Lower leg skin (tissue), 4 donors: ENCODE results near the gene ABCC9. TPM values are rescaled to one million over a fixed set of nuclear protein-coding genes. Genes with fewer than 3 reads are reported as not detected.

Experiments
- DNase-seq, 2 donors: peaks; one replicate each; pipeline ENCODE4 v3.0.0-alpha.2; 2019; ENCODE audit warnings: low spot score in 2 of 2
- H3K4me3 ChIP-seq: fragments of 200-600 bp; sonication (generic); 2 replicates; pipeline ENCODE4 v1.5.1; 2017; ENCODE audit warnings: mild to moderate bottlenecking, low read depth; ENCODE audit not compliant: poor library complexity, severe bottlenecking
- POLR2A ChIP-seq, 2 donors: fragments of 450-650 bp; IDR thresholded peaks; one replicate each; pipeline ENCODE4 v1.6.1; 2016 to 2017; ENCODE audit warnings: antibody characterized with exemption in 2 of 2, mild to moderate bottlenecking in 1 of 2, moderate library complexity in 1 of 2
- WGBS, 2 donors: methylation state at CpG; one replicate each; pipeline ENCODE4 v1.1.5; 2018; 5-methylcytosine and 5-hydroxymethylcytosine counted together
- intact Hi-C: fragments of 100-400 bp; cut with DNase I; formaldehyde crosslinking; loops from one replicate; pipeline ENCODE4 v1.15.0; 2023; ENCODE audit warnings: low total_unique reads
- total RNA-seq, 4 donors: library from RNA; depleted of rRNA; stranded (reverse); fragments of >200 nt; gene quantifications; one replicate each; pipeline ENCODE4 v1.1.0, GENCODE V29; 2016
- TF ChIP-seq, protein P1 (sequence below), 3 donors: fragments of 450-650 bp; IDR thresholded peaks; one replicate each; pipeline ENCODE4 v1.5.1; 2016; ENCODE audit warnings: antibody characterized with exemption in 3 of 3, mild to moderate bottlenecking in 3 of 3, moderate library complexity in 2 of 3

Gene ABCC9
- total RNA-seq, result 10 to 100 TPM in 1 of 4 donors, 1 to 10 TPM in 3; 2.5 to 15.9 (median 7.2) TPM

DNA sequence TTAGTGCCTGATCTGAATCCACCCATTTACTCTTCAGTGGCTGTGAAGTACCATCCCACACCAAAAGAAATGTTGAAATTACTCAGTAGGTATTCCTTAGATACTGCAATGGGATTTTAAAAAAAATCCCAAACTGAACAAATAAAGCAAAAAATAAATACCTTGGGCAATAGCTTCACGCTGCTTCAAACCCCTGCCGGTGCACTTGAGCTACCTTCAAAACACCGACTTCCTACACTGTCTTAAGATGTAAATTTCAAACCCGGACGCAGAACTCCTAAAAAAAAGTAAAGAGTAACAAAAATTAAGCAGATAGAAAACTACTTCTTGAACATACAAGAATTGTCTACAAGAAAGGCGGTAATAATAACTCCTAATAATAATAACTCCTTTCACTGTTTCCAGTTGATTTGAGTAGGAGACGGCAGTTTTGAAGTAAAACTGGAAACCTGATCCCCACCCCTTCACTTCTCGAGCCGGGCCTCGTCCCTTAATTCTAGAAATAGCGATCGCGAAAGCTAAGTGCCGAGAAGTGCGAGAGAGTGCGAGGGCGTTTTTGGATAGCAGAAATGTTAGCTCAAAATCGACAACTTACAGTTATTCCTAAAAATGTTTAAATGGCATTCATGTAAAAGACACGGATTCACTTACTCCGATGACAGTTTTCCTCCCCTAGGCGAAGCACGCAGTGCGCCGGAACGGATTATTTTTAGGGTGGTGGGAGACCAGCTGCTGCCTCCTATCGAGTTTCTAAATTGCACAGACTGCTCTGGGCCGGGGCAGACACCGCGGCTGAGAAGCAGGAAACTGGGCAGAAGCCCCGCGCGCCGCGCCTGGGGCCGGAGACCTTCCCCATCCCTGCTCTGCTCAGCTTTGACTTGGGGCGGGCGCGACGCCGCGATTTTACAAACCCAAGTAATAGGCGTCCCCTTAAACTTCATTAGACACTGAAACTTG is at the start of gene ABCC9:
Gene ABCC9 (minus strand): TSS at position 878 of the 957 bp plus-strand sequence. CDS start 4,752 bp downstream, outside the sequence.
- intact Hi-C loops, result no loop called here
- H3K4me3 ChIP-seq, result peak within 1 kb of the TSS; percentile 42
- no peak for TF ChIP-seq POLR2A (IDR thresholded peaks at IDR 0.05)
- TF ChIP-seq, protein P1, sequence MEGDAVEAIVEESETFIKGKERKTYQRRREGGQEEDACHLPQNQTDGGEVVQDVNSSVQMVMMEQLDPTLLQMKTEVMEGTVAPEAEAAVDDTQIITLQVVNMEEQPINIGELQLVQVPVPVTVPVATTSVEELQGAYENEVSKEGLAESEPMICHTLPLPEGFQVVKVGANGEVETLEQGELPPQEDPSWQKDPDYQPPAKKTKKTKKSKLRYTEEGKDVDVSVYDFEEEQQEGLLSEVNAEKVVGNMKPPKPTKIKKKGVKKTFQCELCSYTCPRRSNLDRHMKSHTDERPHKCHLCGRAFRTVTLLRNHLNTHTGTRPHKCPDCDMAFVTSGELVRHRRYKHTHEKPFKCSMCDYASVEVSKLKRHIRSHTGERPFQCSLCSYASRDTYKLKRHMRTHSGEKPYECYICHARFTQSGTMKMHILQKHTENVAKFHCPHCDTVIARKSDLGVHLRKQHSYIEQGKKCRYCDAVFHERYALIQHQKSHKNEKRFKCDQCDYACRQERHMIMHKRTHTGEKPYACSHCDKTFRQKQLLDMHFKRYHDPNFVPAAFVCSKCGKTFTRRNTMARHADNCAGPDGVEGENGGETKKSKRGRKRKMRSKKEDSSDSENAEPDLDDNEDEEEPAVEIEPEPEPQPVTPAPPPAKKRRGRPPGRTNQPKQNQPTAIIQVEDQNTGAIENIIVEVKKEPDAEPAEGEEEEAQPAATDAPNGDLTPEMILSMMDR (IDR thresholded peaks at IDR 0.05), result no peak
- peak; percentile 25 to 89 for DNase-seq
- WGBS, 2 donors, result 2 to 4% methylated on average over 42 of the region's 42 CpGs

DNA sequence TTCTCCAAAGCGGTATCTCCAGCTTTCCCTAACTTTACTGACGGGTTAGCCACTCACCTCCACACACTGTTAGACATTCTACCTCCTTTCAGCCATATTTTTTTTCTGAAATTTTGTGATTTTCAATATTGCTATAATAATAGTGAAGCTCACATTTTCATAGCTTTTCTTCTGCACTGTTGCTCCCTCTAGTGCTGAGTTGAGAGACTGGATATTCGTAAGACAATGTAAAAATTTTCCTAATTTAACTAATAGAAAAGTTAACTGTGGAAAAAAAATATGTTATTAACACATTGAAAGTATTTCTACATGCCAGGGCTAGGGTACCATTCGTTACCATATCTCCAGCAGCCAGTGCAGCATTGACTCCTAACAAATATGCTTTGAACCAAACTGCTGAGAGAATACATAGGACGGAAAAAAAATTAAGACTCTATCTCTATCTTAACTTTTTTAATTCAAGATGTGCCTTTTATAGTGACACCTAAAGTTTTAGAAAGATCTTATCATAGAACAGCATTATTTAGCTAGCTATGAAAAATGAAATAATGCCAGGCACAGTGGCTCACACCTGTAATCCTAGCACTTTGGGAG is 48.7 kb upstream of the ABCC9 start:
- H3K4me3 ChIP-seq, result no peak overlapping the region
- DNase-seq, result no peak
- TF ChIP-seq, protein P1 (IDR thresholded peaks at IDR 0.05), result no peak
- no peak for TF ChIP-seq POLR2A (IDR thresholded peaks at IDR 0.05)
- 41 to 48% methylated on average over 5 of the region's 5 CpGs for WGBS, 2 donors
- intact Hi-C loops, result loop anchor here (10.0 kb wide), 1 partner anchor 295 kb away; no protein-coding TSS in a partner anchor

DNA sequence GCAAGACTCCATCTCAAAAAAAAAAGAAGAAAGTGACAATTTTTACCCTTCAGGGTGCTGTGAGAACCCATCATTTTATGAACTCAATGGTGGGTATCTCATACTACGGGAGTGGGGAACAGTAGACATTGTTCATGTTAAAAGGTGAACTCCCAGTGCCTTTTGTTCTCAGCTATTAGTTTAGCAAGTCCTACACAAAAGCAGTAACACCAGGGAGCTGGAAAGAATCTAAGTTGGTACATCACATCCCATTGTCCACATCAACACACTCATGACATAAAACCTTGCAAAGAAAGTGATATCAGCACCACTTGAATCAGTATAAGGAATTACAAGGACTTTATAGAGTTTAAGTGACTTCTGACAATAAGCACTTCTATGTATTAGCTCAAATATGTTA is 47.4 kb upstream of the ABCC9 start:
- WGBS, 2 donors, result 81 to 100% methylated on average over 1 of the region's 1 CpG
- no peak overlapping the region for H3K4me3 ChIP-seq
- intact Hi-C loops, result no loop called here
- no peak for DNase-seq
- TF ChIP-seq, protein P1 (IDR thresholded peaks at IDR 0.05), result no peak
- TF ChIP-seq POLR2A (IDR thresholded peaks at IDR 0.05), result no peak

DNA sequence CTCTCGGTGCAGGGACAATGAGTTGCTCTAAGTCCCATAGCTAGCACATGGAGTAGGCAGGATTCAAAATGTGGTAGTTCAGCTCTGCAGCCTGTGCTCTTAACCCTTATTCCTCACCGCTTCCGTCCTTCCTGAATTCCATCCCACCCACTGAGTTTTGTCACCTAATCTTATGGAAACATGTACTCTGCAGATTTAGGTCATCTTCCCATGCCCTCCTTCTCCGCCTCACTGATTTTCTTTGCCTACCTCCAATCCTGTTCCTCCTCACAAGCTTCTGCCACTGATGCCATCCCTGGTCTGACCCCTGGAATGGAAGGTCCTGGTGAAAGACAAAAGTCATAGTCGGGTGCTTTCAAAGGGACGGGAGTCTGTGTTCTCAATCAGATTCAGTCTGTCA is 46.5 kb upstream of the ABCC9 start:
- TF ChIP-seq, protein P1 (IDR thresholded peaks at IDR 0.05), result no peak
- no peak for TF ChIP-seq POLR2A (IDR thresholded peaks at IDR 0.05)
- intact Hi-C loops, result no loop called here
- 86 to 87% methylated on average over 6 of the region's 6 CpGs for WGBS, 2 donors
- H3K4me3 ChIP-seq, result no peak overlapping the region
- no peak for DNase-seq

DNA sequence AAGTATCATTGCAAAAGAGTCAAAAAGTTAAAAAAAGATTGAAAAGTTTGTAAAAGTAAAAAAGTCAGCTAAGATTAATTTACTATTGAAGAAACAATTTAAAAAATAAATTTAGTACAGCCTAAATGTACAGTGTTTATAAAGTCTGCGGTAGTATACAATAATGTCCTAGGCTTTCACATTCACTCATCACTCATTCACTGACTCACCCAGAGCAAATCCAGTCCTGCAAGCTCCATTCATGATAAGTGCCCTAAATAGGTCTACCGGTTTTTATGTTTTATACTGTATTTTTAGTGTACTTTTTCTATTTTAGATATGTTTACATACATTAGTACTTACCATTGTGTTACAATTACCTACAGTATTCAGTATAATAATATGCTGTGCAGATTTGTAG is 43.9 kb upstream of the ABCC9 start:
- 77 to 78% methylated on average over 2 of the region's 2 CpGs for WGBS, 2 donors
- H3K4me3 ChIP-seq, result no peak overlapping the region
- no peak for DNase-seq
- intact Hi-C loops, result no loop called here
- no peak for TF ChIP-seq POLR2A (IDR thresholded peaks at IDR 0.05)
- TF ChIP-seq, protein P1 (IDR thresholded peaks at IDR 0.05), result no peak
